Transverse colon (tissue), 4 donors: Measurements from ENCODE around the gene TOR3A. TPM values are rescaled to one million over a fixed set of nuclear protein-coding genes. Genes with fewer than 3 reads are reported as not detected.
"Not testable (repeated sequence)": the region's sequence is repeated elsewhere in the genome, so short reads cannot be mapped to it uniquely, and the experiment has no call there.

ENCODE experiments used
- DNase-seq: peaks from one replicate; pipeline ENCODE4 v3.0.0-alpha.2; 2019
- H3K27ac ChIP-seq, 4 donors: fragments of 200-600 bp; sonication (generic); 2 replicates each; pipeline ENCODE4 v1.5.1; 2016 to 2018; ENCODE audit warnings: inconsistent platforms in 4 of 4
- H3K27me3 ChIP-seq: fragments of 200-600 bp; sonication (generic); 2 replicates; pipeline ENCODE4 v1.5.1; 2017; ENCODE audit warnings: inconsistent platforms
- H3K36me3 ChIP-seq, 4 donors: fragments of 200-600 bp; sonication (generic); 2 replicates each; pipeline ENCODE4 v1.5.1; 2017 to 2019; ENCODE audit warnings: inconsistent platforms in 4 of 4
- H3K4me1 ChIP-seq, 4 donors: fragments of 200-600 bp; sonication (generic); 2 replicates each; pipeline ENCODE4 v1.5.1; 2017 to 2020; ENCODE audit warnings: inconsistent platforms in 4 of 4
- H3K4me3 ChIP-seq, 4 donors: fragments of 200-600 bp; sonication (generic); 1 replicate in 1 of 4; 2 replicates in 3 of 4; pipeline versions ENCODE4 v1.5.1 to v1.6.1; 2017 to 2019; ENCODE audit warnings: inconsistent platforms in 4 of 4
- H3K9me3 ChIP-seq, 2 donors: fragments of 200-600 bp; sonication (generic); 2 replicates each; pipeline ENCODE4 v1.5.1; 2017 to 2019; ENCODE audit warnings: inconsistent platforms in 2 of 2
- CTCF ChIP-seq, 5 experiments: fragments of 200-600 bp in 3 of 5; fragments of 450-650 bp in 2 of 5; sonication (generic) in 3 of 5; IDR thresholded peaks; 1 replicate in 2 of 5; 2 replicates in 3 of 5; pipeline ENCODE4 v1.5.1; 2016 to 2017; ENCODE audit warnings: antibody characterized with exemption in 5 of 5, inconsistent platforms in 3 of 5, mild to moderate bottlenecking in 2 of 5, moderate library complexity in 1 of 5
- EP300 ChIP-seq: sonication (generic); formaldehyde crosslinking; IDR thresholded peaks from one replicate; pipeline ENCODE4 v1.6.1; 2017; ENCODE audit warnings: antibody characterized with exemption, low read depth
- POLR2A ChIP-seq: fragments of 450-650 bp; IDR thresholded peaks from one replicate; pipeline ENCODE4 v1.6.1; 2016; ENCODE audit warnings: antibody characterized with exemption, mild to moderate bottlenecking, moderate library complexity
- POLR2AphosphoS5 ChIP-seq, 3 donors: sonication (generic); formaldehyde crosslinking; IDR thresholded peaks; one replicate each; pipeline ENCODE4 v1.6.1; 2016; ENCODE audit warnings: antibody characterized with exemption in 3 of 3
- WGBS, 2 donors: methylation state at CpG; one replicate each; pipeline ENCODE4 v1.1.5; 2018; ENCODE audit warnings: low coverage in 1 of 2; 5-methylcytosine and 5-hydroxymethylcytosine counted together
- in situ Hi-C, 4 donors: fragments of 200-750 bp; cut with MboI; loops; one replicate each; pipeline versions ENCODE4 v1.15.0 to v1.15.1; 2017; ENCODE audit warnings: low sequenced_read_pairs in 3 of 4, low pct_ligation_motif_present in 1 of 4, low pct_unique_long_range_greater_than_20kb in 1 of 4
- intact Hi-C: fragments of 100-400 bp; cut with DNase I; formaldehyde crosslinking; loops from one replicate; pipeline ENCODE4 v1.15.1; 2023; ENCODE audit warnings: low total_unique reads
- total RNA-seq, 4 donors: library from RNA; depleted of rRNA; stranded (reverse); fragments of >200 nt; gene quantifications; one replicate each; pipeline ENCODE4 v1.1.0, GENCODE V29; 2016

TOR3A gene
- total RNA-seq, 4 donors from 2014 or later = 66.2 to 308 (median 72.7) TPM

GRCh38 chr1:179127163-179127895 is 45.5 kb downstream of the TOR3A start:
- no peak overlapping the region for H3K27ac ChIP-seq
- H3K36me3 ChIP-seq = no peaks in the 10 kb centered on the region
- no peaks in the 10 kb centered on the region for H3K9me3 ChIP-seq
- H3K4me3 ChIP-seq = no peak overlapping the region
- in situ Hi-C loops (loop anchor here in 1 of 4 donors (10.0 kb wide), 1 partner anchor 237 kb away; the partner anchor contains the start of gene AXDND1), intact Hi-C loops (no loop called here)
- peaks cover 0 to 18% (median 6%) of the 10 kb centered on the region in 4 donors for H3K4me1 ChIP-seq
- 91 to 96% methylated on average over 4 to 5 of the region's 5 CpGs for WGBS, 2 donors
- no peak for TF ChIP-seq POLR2AphosphoS5 (IDR thresholded peaks at IDR 0.05)
- no peak for TF ChIP-seq EP300
- no peak for TF ChIP-seq POLR2A
- no peak for TF ChIP-seq CTCF (IDR thresholded peaks at IDR 0.05)
- DNase-seq = no peak
- H3K27me3 ChIP-seq = no peaks in the 10 kb centered on the region

GRCh38 chr1:179128520-179128919 is 46.6 kb downstream of the TOR3A start:
- in situ Hi-C loops = loop anchor here in 1 of 4 donors (10.0 kb wide), 1 partner anchor 236 kb away; the partner anchor contains the start of gene AXDND1
- H3K9me3 ChIP-seq = no peaks in the 10 kb centered on the region
- no peak overlapping the region for H3K4me3 ChIP-seq
- no peaks in the 10 kb centered on the region for H3K36me3 ChIP-seq
- peaks cover 0 to 18% (median 6%) of the 10 kb centered on the region in 4 donors for H3K4me1 ChIP-seq
- DNase-seq = no peak
- intact Hi-C loops = no loop called here
- 80 to 100% methylated on average over 4 of the region's 4 CpGs for WGBS, 2 donors
- TF ChIP-seq EP300 (no peak), POLR2AphosphoS5 (IDR thresholded peaks at IDR 0.05) (no peak), POLR2A (no peak), CTCF (IDR thresholded peaks at IDR 0.05) (no peak)
- H3K27ac ChIP-seq = peak overlapping the region in 1 of 4 donors; percentile 72
- H3K27me3 ChIP-seq = no peaks in the 10 kb centered on the region

GRCh38 chr1:179129702-179130473 is 48.0 kb downstream of the TOR3A start:
- no peaks in the 10 kb centered on the region for H3K36me3 ChIP-seq
- WGBS, 2 donors = 62 to 74% methylated on average over 3 to 10 of the region's 10 CpGs
- H3K9me3 ChIP-seq = no peaks in the 10 kb centered on the region
- H3K27ac ChIP-seq = peak overlapping the region; percentile 30 to 72 (median 49)
- no peak for TF ChIP-seq EP300
- no peak for DNase-seq
- H3K4me3 ChIP-seq = peak overlapping the region in 1 of 4 donors; percentile 10
- intact Hi-C loops = no loop called here
- H3K4me1 ChIP-seq = peaks cover 0 to 18% (median 6%) of the 10 kb centered on the region in 4 donors
- in situ Hi-C loops = loop anchor here in 1 of 4 donors (10.0 kb wide), 1 partner anchor 235 kb away; the partner anchor contains the start of gene AXDND1
- no peaks in the 10 kb centered on the region for H3K27me3 ChIP-seq

- H3K9me3 ChIP-seq, in situ Hi-C loops, H3K36me3 ChIP-seq, intact Hi-C loops, H3K4me3 ChIP-seq, H3K4me1 ChIP-seq, DNase-seq, H3K27ac ChIP-seq, H3K27me3 ChIP-seq: not testable (repeated sequence)
- WGBS, 2 donors = 98% methylated on average over 8 of the region's 27 CpGs; no CpG with 5 or more reads in 1 of the 2 donors
Measured at GRCh38 chr1:179135168-179135567, 53.3 kb downstream of the TOR3A start.

GRCh38 chr1:179135707-179136106 is 53.8 kb downstream of the TOR3A start:
- H3K4me1 ChIP-seq, H3K27ac ChIP-seq, H3K9me3 ChIP-seq, in situ Hi-C loops, H3K36me3 ChIP-seq, DNase-seq, intact Hi-C loops, H3K4me3 ChIP-seq, H3K27me3 ChIP-seq: not testable (repeated sequence)
- 87% methylated on average over 6 of the region's 28 CpGs; no CpG with 5 or more reads in 1 of the 2 donors for WGBS, 2 donors
